ENCODE results near the gene NSL1. TPM values are rescaled to one million over a fixed set of nuclear protein-coding genes. Genes with fewer than 3 reads are reported as not detected.

Gene NSL1
- total and polyA plus RNA-seq, 9 of the 15 experiments (the other 6 are each of a cell fraction or from before 2014, with no cell fraction given): 53.5 to 108 (median 59.1) TPM

DNA sequence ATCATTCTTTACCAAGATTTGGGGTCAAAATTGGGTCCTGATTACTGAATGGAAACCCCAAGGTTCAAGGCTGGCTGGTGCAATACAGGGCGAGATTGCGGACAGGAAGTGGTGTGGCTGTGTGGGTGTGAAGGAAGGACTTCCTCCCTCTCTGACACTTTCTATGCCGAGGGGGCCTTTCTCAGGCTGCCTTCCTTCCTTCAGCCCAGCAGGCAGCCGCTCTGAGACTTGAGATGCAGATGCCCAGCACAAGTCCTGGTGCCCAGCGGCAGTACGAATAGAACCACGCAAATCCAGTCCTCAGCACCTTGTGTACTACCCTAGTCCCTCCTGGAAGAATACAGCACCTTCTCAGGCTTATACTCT is 108.2 kb downstream of the NSL1 start (continued):
- TF ChIP-seq ZC3H11A (IDR thresholded peaks at IDR 0.05; ENCODE audit: low read depth, low read length) (no peak), MYNN (IDR thresholded peaks at IDR 0.05) (no peak), MYNN (CRISPR knock-in tag; IDR thresholded peaks at IDR 0.05) (no peak), RBM17 (IDR thresholded peaks at IDR 0.05; ENCODE audit: borderline replicate concordance, low read depth, low read length) (no peak), ZNF436 (CRISPR knock-in tag; IDR thresholded peaks at IDR 0.05) (no peak), PBX2 (CRISPR knock-in tag; IDR thresholded peaks at IDR 0.05; ENCODE audit: low read depth) (no peak), PBX2 (tag; conservative IDR thresholded peaks at IDR 0.05; ENCODE audit: low read depth) (no peak), MAFG (tag; conservative IDR thresholded peaks at IDR 0.05) (no peak), SP2 (IDR thresholded peaks at IDR 0.05; ENCODE audit: extremely low read depth, low read depth, low read length, poor library complexity, severe bottlenecking) (no peak), SNRNP70 (optimal IDR thresholded peaks at IDR 0.05; ENCODE audit: low read depth, low read length) (no peak), ZNF583 (CRISPR knock-in tag; IDR thresholded peaks at IDR 0.05) (0 out of 2 replicates have a peak, but pooled peaks have one; percentile 38), ETS2 (tag; IDR thresholded peaks at IDR 0.05; ENCODE audit: borderline replicate concordance, poor library complexity, severe bottlenecking) (no peak), SRF (CRISPR knock-in tag; IDR thresholded peaks at IDR 0.05) (no peak), HDAC3 (IDR thresholded peaks at IDR 0.05; ENCODE audit: borderline replicate concordance, partially characterized antibody) (no peak), TAF7 (tag; IDR thresholded peaks at IDR 0.05) (no peak), FUS (optimal IDR thresholded peaks at IDR 0.05; ENCODE audit: low read depth, low read length) (no peak), ZNF584 (CRISPR knock-in tag; IDR thresholded peaks at IDR 0.05; ENCODE audit: low read depth) (peak; percentile 67), ZKSCAN8 (CRISPR knock-in tag; IDR thresholded peaks at IDR 0.05) (0 out of 2 replicates have a peak, but pooled peaks have one; percentile 48), ATF4 (CRISPR knock-in tag; IDR thresholded peaks at IDR 0.05) (peak; percentile 98)
- TF ChIP-seq, protein P1, sequence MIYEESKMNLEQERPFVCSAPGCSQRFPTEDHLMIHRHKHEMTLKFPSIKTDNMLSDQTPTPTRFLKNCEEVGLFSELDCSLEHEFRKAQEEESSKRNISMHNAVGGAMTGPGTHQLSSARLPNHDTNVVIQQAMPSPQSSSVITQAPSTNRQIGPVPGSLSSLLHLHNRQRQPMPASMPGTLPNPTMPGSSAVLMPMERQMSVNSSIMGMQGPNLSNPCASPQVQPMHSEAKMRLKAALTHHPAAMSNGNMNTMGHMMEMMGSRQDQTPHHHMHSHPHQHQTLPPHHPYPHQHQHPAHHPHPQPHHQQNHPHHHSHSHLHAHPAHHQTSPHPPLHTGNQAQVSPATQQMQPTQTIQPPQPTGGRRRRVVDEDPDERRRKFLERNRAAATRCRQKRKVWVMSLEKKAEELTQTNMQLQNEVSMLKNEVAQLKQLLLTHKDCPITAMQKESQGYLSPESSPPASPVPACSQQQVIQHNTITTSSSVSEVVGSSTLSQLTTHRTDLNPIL (CRISPR knock-in tag; IDR thresholded peaks at IDR 0.05): no peak

Data from K562 (cell line).